IPS-18a (cell line): ENCODE measurements around the gene PLEKHG3.

Experiments
- H3K27ac ChIP-seq: one replicate; pipeline ENCODE4 v1.5.1; 2013; ENCODE audit warnings: low read length
- H3K27me3 ChIP-seq: one replicate; pipeline ENCODE4 v1.6.1; 2013; ENCODE audit warnings: mild to moderate bottlenecking, low read length; ENCODE audit not compliant: control insufficient read depth, insufficient read depth
- H3K36me3 ChIP-seq: one replicate; pipeline ENCODE4 v1.6.1; 2013; ENCODE audit warnings: low read depth, low read length; ENCODE audit not compliant: control insufficient read depth
- H3K4me1 ChIP-seq: one replicate; pipeline ENCODE4 v1.6.1; 2013; ENCODE audit warnings: low read depth, low read length; ENCODE audit not compliant: control insufficient read depth
- H3K4me3 ChIP-seq: one replicate; pipeline ENCODE4 v1.5.1; 2013; ENCODE audit warnings: low read length
- H3K9ac ChIP-seq: one replicate; pipeline ENCODE4 v1.6.1; 2013; ENCODE audit warnings: mild to moderate bottlenecking, low read length, moderate library complexity
- H3K9me3 ChIP-seq: one replicate; pipeline ENCODE4 v1.6.1; 2013; ENCODE audit warnings: low read depth, low read length; ENCODE audit not compliant: control insufficient read depth

PLEKHG3 gene

GRCh38 chr14:64722842-64723447 is 18.7 kb downstream of the PLEKHG3 start:
- no peaks in the 10 kb centered on the region for H3K9me3 ChIP-seq
- no peak overlapping the region for H3K9ac ChIP-seq
- no peak overlapping the region for H3K4me3 ChIP-seq
- H3K4me1 ChIP-seq = peaks cover 77% of the 10 kb centered on the region
- H3K27me3 ChIP-seq = no peaks in the 10 kb centered on the region
- no peak overlapping the region for H3K27ac ChIP-seq
- peaks cover 3% of the 10 kb centered on the region for H3K36me3 ChIP-seq

- Histone ChIP-seq H3K9me3 (no peaks in the 10 kb centered on the region), H3K27ac (no peak overlapping the region), H3K4me1 (peaks cover 68% of the 10 kb centered on the region), H3K4me3 (no peak overlapping the region), H3K27me3 (no peaks in the 10 kb centered on the region), H3K9ac (no peak overlapping the region), H3K36me3 (peaks cover 13% of the 10 kb centered on the region)
Measured at GRCh38 chr14:64723691-64724577, 19.7 kb downstream of the PLEKHG3 start.

GRCh38 chr14:64724578-64724930 is 20.3 kb downstream of the PLEKHG3 start:
- H3K9ac ChIP-seq = no peak overlapping the region
- no peaks in the 10 kb centered on the region for H3K27me3 ChIP-seq
- peaks cover 19% of the 10 kb centered on the region for H3K36me3 ChIP-seq
- H3K4me1 ChIP-seq = peaks cover 62% of the 10 kb centered on the region
- H3K27ac ChIP-seq = no peak overlapping the region
- H3K9me3 ChIP-seq = no peaks in the 10 kb centered on the region
- H3K4me3 ChIP-seq = no peak overlapping the region

- Histone ChIP-seq H3K4me3 (no peak overlapping the region), H3K4me1 (peaks cover 54% of the 10 kb centered on the region), H3K9me3 (no peaks in the 10 kb centered on the region), H3K27me3 (no peaks in the 10 kb centered on the region), H3K27ac (no peak overlapping the region), H3K9ac (no peak overlapping the region), H3K36me3 (peaks cover 23% of the 10 kb centered on the region)
Measured at GRCh38 chr14:64725261-64725815, 21.1 kb downstream of the PLEKHG3 start.

- Histone ChIP-seq H3K27ac (no peak overlapping the region), H3K9me3 (no peaks in the 10 kb centered on the region), H3K27me3 (no peaks in the 10 kb centered on the region), H3K36me3 (peaks cover 29% of the 10 kb centered on the region), H3K4me3 (no peak overlapping the region), H3K9ac (no peak overlapping the region), H3K4me1 (peaks cover 47% of the 10 kb centered on the region)
Measured at GRCh38 chr14:64725879-64726584, 21.8 kb downstream of the PLEKHG3 start.

- Histone ChIP-seq H3K36me3 (peaks cover 34% of the 10 kb centered on the region), H3K9ac (no peak overlapping the region), H3K4me3 (no peak overlapping the region), H3K9me3 (no peaks in the 10 kb centered on the region), H3K27me3 (no peaks in the 10 kb centered on the region), H3K4me1 (peaks cover 42% of the 10 kb centered on the region), H3K27ac (no peak overlapping the region)
Measured at GRCh38 chr14:64726585-64726890, 22.3 kb downstream of the PLEKHG3 start.

- Histone ChIP-seq H3K27me3 (no peaks in the 10 kb centered on the region), H3K4me3 (no peak overlapping the region), H3K9me3 (no peaks in the 10 kb centered on the region), H3K36me3 (peaks cover 45% of the 10 kb centered on the region), H3K9ac (no peak overlapping the region), H3K4me1 (peaks cover 34% of the 10 kb centered on the region), H3K27ac (no peak overlapping the region)
Measured at GRCh38 chr14:64727551-64728071, 23.4 kb downstream of the PLEKHG3 start.

- no peak overlapping the region for H3K4me3 ChIP-seq
- no peak overlapping the region for H3K27ac ChIP-seq
- H3K27me3 ChIP-seq = no peaks in the 10 kb centered on the region
- peaks cover 32% of the 10 kb centered on the region for H3K4me1 ChIP-seq
- H3K9me3 ChIP-seq = no peaks in the 10 kb centered on the region
- H3K36me3 ChIP-seq = peaks cover 46% of the 10 kb centered on the region
- H3K9ac ChIP-seq = no peak overlapping the region
Measured at GRCh38 chr14:64728106-64728505, 23.9 kb downstream of the PLEKHG3 start.

GRCh38 chr14:64728856-64729255 is 24.6 kb downstream of the PLEKHG3 start:
- Histone ChIP-seq H3K4me1 (peaks cover 30% of the 10 kb centered on the region), H3K4me3 (no peak overlapping the region), H3K9me3 (no peaks in the 10 kb centered on the region), H3K27ac (no peak overlapping the region), H3K36me3 (peaks cover 53% of the 10 kb centered on the region), H3K27me3 (no peaks in the 10 kb centered on the region), H3K9ac (no peak overlapping the region)

GRCh38 chr14:64729386-64730060 is 25.3 kb downstream of the PLEKHG3 start:
- peaks cover 24% of the 10 kb centered on the region for H3K4me1 ChIP-seq

GRCh38 chr14:64730061-64730440 is 25.8 kb downstream of the PLEKHG3 start:
- Histone ChIP-seq H3K4me3 (no peak overlapping the region), H3K9ac (no peak overlapping the region), H3K36me3 (peaks cover 57% of the 10 kb centered on the region), H3K27me3 (no peaks in the 10 kb centered on the region), H3K9me3 (no peaks in the 10 kb centered on the region), H3K4me1 (peaks cover 18% of the 10 kb centered on the region), H3K27ac (no peak overlapping the region)

More at GRCh38 chr14:64729386-64730060, 25.3 kb downstream of the PLEKHG3 start:
- Histone ChIP-seq H3K27ac (no peak overlapping the region), H3K9ac (no peak overlapping the region), H3K27me3 (no peaks in the 10 kb centered on the region), H3K36me3 (peaks cover 57% of the 10 kb centered on the region), H3K4me3 (no peak overlapping the region), H3K9me3 (no peaks in the 10 kb centered on the region)
